ENCODE measurements around the gene KCNH5. TPM values are rescaled to one million over a fixed set of nuclear protein-coding genes. Genes with fewer than 3 reads are reported as not detected.
A peak's percentile ranks its signal among the peaks of the same experiment; 100 is the strongest.

KCNH5 gene
- under 1 TPM in 2 of 6 donors, not detected in 4; under 0.01 to 0.22 TPM for total RNA-seq

DNA sequence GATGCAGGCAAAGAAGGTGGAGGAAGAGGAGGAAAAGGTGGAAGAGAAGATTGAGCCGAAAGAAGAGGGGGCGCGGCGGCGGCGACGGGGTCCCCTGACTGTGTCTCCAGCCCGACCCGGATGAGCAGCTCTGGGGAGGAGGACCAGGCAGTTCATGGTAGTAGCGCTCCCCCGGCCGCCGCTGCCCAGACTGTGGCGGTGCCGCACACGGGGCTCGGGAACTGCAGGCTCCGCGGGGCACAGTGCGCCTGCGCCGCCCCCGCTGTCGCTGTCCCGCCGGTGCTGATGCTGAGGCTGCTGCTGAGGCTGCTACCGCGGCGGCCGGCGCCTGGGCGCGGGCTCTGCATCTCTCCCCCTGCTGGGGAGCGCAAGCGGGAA, at the start of gene KCNH5:
Gene KCNH5 (minus strand): TSS at position 225 of the 378 bp plus-strand sequence. CDS start 272 bp downstream, outside the sequence.
- ATAC-seq (ENCODE audit: low FRiP score in 2 of 2) (peak; percentile 19 to 86), DNase-seq (peak in 1 of 2 donors; percentile 87)
- H3K4me1 ChIP-seq, result peaks cover 12 to 15% (median 13%) of the 10 kb centered on the region in 4 donors
- H3K9me3 ChIP-seq, result no peaks in the 10 kb centered on the region
- H3K27ac ChIP-seq, result no peak within 1 kb of the TSS
- no peaks in the 10 kb centered on the region for H3K36me3 ChIP-seq
- 2 to 3% methylated on average over 16 to 31 of the region's 35 CpGs for WGBS, 2 donors
- no peak for TF ChIP-seq EP300 (IDR thresholded peaks at IDR 0.05)
- TF ChIP-seq POLR2AphosphoS5 (IDR thresholded peaks at IDR 0.05), result no peak
- no peak for TF ChIP-seq POLR2A (IDR thresholded peaks at IDR 0.05)
- TF ChIP-seq CTCF (IDR thresholded peaks at IDR 0.05), result no peak
- H3K27me3 ChIP-seq, result peaks cover 2 to 21% (median 12%) of the 10 kb centered on the region in 4 donors
- H3K4me3 ChIP-seq, result peak within 1 kb of the TSS in 3 of 4 donors; percentile 21 to 35 (median 25)

GRCh38 chr14:63091394-63091996, 46.2 kb upstream of the KCNH5 start:
- Histone ChIP-seq H3K36me3 (no peaks in the 10 kb centered on the region), H3K4me3 (no peak overlapping the region), H3K9me3 (no peaks in the 10 kb centered on the region), H3K4me1 (no peaks in the 10 kb centered on the region), H3K27me3 (no peaks in the 10 kb centered on the region), H3K27ac (no peak overlapping the region)
- ATAC-seq (ENCODE audit: low FRiP score in 2 of 2) (no peak), DNase-seq (no peak)
- TF ChIP-seq CTCF (IDR thresholded peaks at IDR 0.05), result no peak
- no peak for TF ChIP-seq EP300 (IDR thresholded peaks at IDR 0.05)
- TF ChIP-seq POLR2A (IDR thresholded peaks at IDR 0.05), result no peak
- no peak for TF ChIP-seq POLR2AphosphoS5 (IDR thresholded peaks at IDR 0.05)
- 83 to 90% methylated on average over 5 of the region's 5 CpGs for WGBS, 2 donors

- Histone ChIP-seq H3K4me3 (no peak overlapping the region), H3K36me3 (no peaks in the 10 kb centered on the region), H3K9me3 (no peaks in the 10 kb centered on the region), H3K27ac (no peak overlapping the region), H3K4me1 (no peaks in the 10 kb centered on the region), H3K27me3 (no peaks in the 10 kb centered on the region)
- TF ChIP-seq EP300 (IDR thresholded peaks at IDR 0.05), result no peak
- no peak for TF ChIP-seq POLR2A (IDR thresholded peaks at IDR 0.05)
- no peak for TF ChIP-seq CTCF (IDR thresholded peaks at IDR 0.05)
- TF ChIP-seq POLR2AphosphoS5 (IDR thresholded peaks at IDR 0.05), result no peak
- DNase-seq, result no peak
- WGBS, 2 donors, result 56 to 63% methylated on average over 2 of the region's 2 CpGs
- ATAC-seq (ENCODE audit: low FRiP score in 2 of 2), result no peak
Observed at GRCh38 chr14:63088865-63089264, 43.6 kb upstream of the KCNH5 start.

GRCh38 chr14:63078569-63078968, 33.3 kb upstream of the KCNH5 start:
- H3K36me3 ChIP-seq, result no peaks in the 10 kb centered on the region
- no peak for TF ChIP-seq EP300 (IDR thresholded peaks at IDR 0.05)
- H3K4me3 ChIP-seq, result no peak overlapping the region
- no peak overlapping the region for H3K27ac ChIP-seq
- ATAC-seq (ENCODE audit: low FRiP score in 2 of 2) (no peak), DNase-seq (no peak)
- no peaks in the 10 kb centered on the region for H3K27me3 ChIP-seq
- H3K9me3 ChIP-seq, result peaks cover 0 to 3% (median 0%) of the 10 kb centered on the region in 4 donors
- 39% methylated on average over 1 of the region's 1 CpG for WGBS, 2 donors
- H3K4me1 ChIP-seq, result no peaks in the 10 kb centered on the region

DNA sequence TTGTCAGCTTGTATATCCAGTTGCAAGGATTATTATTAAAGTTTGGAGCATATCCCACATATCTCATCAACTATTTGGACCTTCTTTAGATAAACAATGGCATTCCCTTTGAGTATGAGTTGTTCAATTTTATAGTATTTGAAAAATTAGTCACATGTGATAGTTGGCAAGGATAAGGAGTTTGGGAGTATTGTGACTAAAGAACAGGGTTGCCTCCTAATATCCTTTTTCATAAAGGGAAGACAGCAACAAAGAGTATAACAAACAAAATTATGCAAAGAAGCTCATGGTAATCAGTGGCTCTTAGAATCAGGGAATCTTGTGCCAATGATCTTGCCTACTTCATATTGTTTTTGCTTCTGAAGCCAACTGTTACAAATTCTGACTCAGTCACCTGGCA, 31.2 kb upstream of the KCNH5 start:
- Histone ChIP-seq H3K36me3 (no peaks in the 10 kb centered on the region), H3K27me3 (no peaks in the 10 kb centered on the region), H3K4me3 (no peak overlapping the region), H3K4me1 (no peaks in the 10 kb centered on the region), H3K9me3 (peaks cover 0 to 5% (median 0%) of the 10 kb centered on the region in 4 donors), H3K27ac (no peak overlapping the region)
- ATAC-seq (ENCODE audit: low FRiP score in 2 of 2) (no peak), DNase-seq (no peak)
- TF ChIP-seq POLR2A (IDR thresholded peaks at IDR 0.05) (no peak), EP300 (IDR thresholded peaks at IDR 0.05) (no peak)

GRCh38 chr14:63055631-63056030, 10.4 kb upstream of the KCNH5 start:
- Histone ChIP-seq H3K4me1 (no peaks in the 10 kb centered on the region), H3K36me3 (no peaks in the 10 kb centered on the region), H3K4me3 (no peak overlapping the region), H3K27ac (no peak overlapping the region), H3K9me3 (peaks cover 0 to 6% (median 0%) of the 10 kb centered on the region in 4 donors), H3K27me3 (no peaks in the 10 kb centered on the region)
- DNase-seq (no peak), ATAC-seq (ENCODE audit: low FRiP score in 2 of 2) (no peak)
- 79 to 89% methylated on average over 1 of the region's 1 CpG for WGBS, 2 donors
- no peak for TF ChIP-seq POLR2A (IDR thresholded peaks at IDR 0.05)
- no peak for TF ChIP-seq EP300 (IDR thresholded peaks at IDR 0.05)
- no peak for TF ChIP-seq CTCF (IDR thresholded peaks at IDR 0.05)
- TF ChIP-seq POLR2AphosphoS5 (IDR thresholded peaks at IDR 0.05), result no peak

Measured in upper lobe of left lung (tissue), 6 donors.